HCT116 (cell line): ENCODE data around the gene WASF2. TPM values are rescaled to one million over a fixed set of nuclear protein-coding genes. Genes with fewer than 3 reads are reported as not detected.
A peak's percentile ranks its signal among the peaks of the same experiment; 100 is the strongest.

Experiments used
- ATAC-seq: fragments of 200-7000 bp; cut with Tn5 transposase; 2 replicates; pipeline ENCODE4 v1.9.1; 2020; ENCODE audit warnings: mild to moderate bottlenecking, moderate library complexity
- BruUV-seq: library from RNA; stranded (reverse); fragments of 400-500 nt; replicated peaks from 2 replicates; lab custom pipeline; 2021; lab: Mats Ljungman, UMichigan
- CTCF ChIA-PET: fragments of 300-600 bp; sonication (Branson Sonifier 250); formaldehyde crosslinking; loops from one replicate; lab custom pipeline; 2021; ENCODE audit warnings: antibody characterized with exemption; lab: Charles Lee
- POLR2A ChIA-PET: fragments of 300-600, 350-600 bp; sonication (Branson Sonifier 250); formaldehyde crosslinking; loops from one replicate; lab custom pipeline; 2021; ENCODE audit warnings: antibody characterized with exemption; lab: Charles Lee
- RAD21 ChIA-PET, 2 experiments: fragments of 300-600 bp; sonication (Branson Sonifier 250); formaldehyde crosslinking; loops; one replicate each; lab custom pipeline; 2023; ENCODE audit warnings: low total read pairs in 2 of 2; ENCODE audit not compliant: uncharacterized antibody in 2 of 2, unreplicated experiment in 2 of 2, low non-redundant PET in 1 of 2; lab: Charles Lee
- DNase-seq: peaks from one replicate; pipeline ENCODE4 v3.0.0-alpha.2; 2010; ENCODE audit warnings: low read depth, low spot score
- H2AFZ ChIP-seq: fragments of 200-600 bp; shearing (Covaris generic), sonication (generic); 2 replicates; pipeline ENCODE4 v1.6.1; 2017; ENCODE audit warnings: low read depth, mixed run types, mixed read lengths, antibody characterized with exemption, low read length; ENCODE audit not compliant: poor library complexity, severe bottlenecking
- H3K27ac ChIP-seq: 2 replicates; pipeline ENCODE4 v1.5.1; 2012; ENCODE audit warnings: low read depth, low read length
- H3K27me3 ChIP-seq: fragments of 200-600 bp; sonication (generic); 2 replicates; pipeline ENCODE4 v1.6.1; 2016; ENCODE audit warnings: mixed run types, low read length, mixed read lengths; ENCODE audit not compliant: insufficient read depth
- H3K36me3 ChIP-seq, 2 experiments: fragments of 200-500 bp in 1 of 2; fragments of 200-600 bp in 1 of 2; sonication (Bioruptor generic) in 1 of 2; sonication (generic) in 1 of 2; 2 replicates each; pipeline versions ENCODE4 v1.5.1 to v1.6.1; 2014 to 2016; ENCODE audit warnings: low read length in 2 of 2, inconsistent platforms in 1 of 2, mixed read lengths in 1 of 2, mixed run types in 1 of 2; ENCODE audit not compliant: insufficient read depth in 2 of 2, control insufficient read depth in 1 of 2
- H3K4me1 ChIP-seq, 2 experiments: fragments of 200-600 bp in 1 of 2; sonication (generic) in 1 of 2; 2 replicates each; pipeline versions ENCODE4 v1.5.1 to v1.6.1; 2012 to 2017; ENCODE audit warnings: low read length in 2 of 2, inconsistent platforms in 1 of 2, mild to moderate bottlenecking in 1 of 2, mixed read lengths in 1 of 2, mixed run types in 1 of 2, moderate library complexity in 1 of 2; ENCODE audit not compliant: insufficient read depth in 2 of 2, control insufficient read depth in 1 of 2
- H3K4me2 ChIP-seq: fragments of 200-600 bp; sonication (generic); 2 replicates; pipeline ENCODE4 v1.6.1; 2017; ENCODE audit warnings: mixed run types, low read length, mixed read lengths
- H3K4me3 ChIP-seq, 2 experiments: fragments of 200-600 bp in 1 of 2; sonication (generic) in 1 of 2; replicated peaks in 1 of 2; 2 replicates each; pipeline ENCODE4 v1.5.1; 2011 to 2016; ENCODE audit warnings: low read length in 2 of 2, control low read depth in 1 of 2, low read depth in 1 of 2, mild to moderate bottlenecking in 1 of 2, mixed read lengths in 1 of 2, mixed run types in 1 of 2
- H3K79me2 ChIP-seq: fragments of 200-600 bp; sonication (generic); 2 replicates; pipeline ENCODE4 v1.6.1; 2017; ENCODE audit warnings: mild to moderate bottlenecking, mixed run types, low read length, moderate library complexity, mixed read lengths; ENCODE audit not compliant: insufficient read depth
- H3K9ac ChIP-seq: fragments of 200-600 bp; sonication (generic); 2 replicates; pipeline ENCODE4 v1.6.1; 2016; ENCODE audit warnings: low read length, mixed read lengths
- H3K9me2 ChIP-seq: fragments of 200-600 bp; sonication (generic), shearing (Covaris generic); 2 replicates; pipeline ENCODE4 v1.6.1; 2017; ENCODE audit warnings: mixed run types, mild to moderate bottlenecking, moderate library complexity; ENCODE audit not compliant: insufficient read depth
- H3K9me3 ChIP-seq, 2 experiments: fragments of 200-500 bp in 1 of 2; fragments of 200-600 bp in 1 of 2; sonication (Bioruptor generic) in 1 of 2; sonication (generic) in 1 of 2; 2 replicates each; pipeline ENCODE4 v1.6.1; 2014 to 2017; ENCODE audit warnings: low read length in 2 of 2, mixed read lengths in 2 of 2, inconsistent platforms in 1 of 2, low read depth in 1 of 2, mild to moderate bottlenecking in 1 of 2, mixed run types in 1 of 2, moderate library complexity in 1 of 2; ENCODE audit not compliant: control insufficient read depth in 1 of 2, insufficient read depth in 1 of 2
- H4K20me1 ChIP-seq: fragments of 200-600 bp; sonication (generic), shearing (Covaris generic); 2 replicates; pipeline ENCODE4 v1.6.1; 2017; ENCODE audit warnings: mixed run types, mild to moderate bottlenecking, moderate library complexity; ENCODE audit not compliant: insufficient read depth
- EZH2 ChIP-seq: fragments of 200-600 bp; sonication (generic); IDR thresholded peaks from 2 replicates; pipeline ENCODE4 v1.6.1; 2017; ENCODE audit warnings: antibody characterized with exemption, mixed run types
- MAX ChIP-seq: IDR thresholded peaks from 2 replicates; pipeline ENCODE4 v1.6.1; 2012
- POLR2A ChIP-seq: IDR thresholded peaks from 2 replicates; pipeline ENCODE4 v1.7.0; 2011; ENCODE audit warnings: borderline replicate concordance; ENCODE audit not compliant: insufficient read depth, insufficient read length; ENCODE audit errors: extremely low read depth
- SIN3A ChIP-seq: IDR thresholded peaks from 2 replicates; pipeline ENCODE4 v1.6.1; 2012; ENCODE audit warnings: low read depth
- SP1 ChIP-seq: IDR thresholded peaks from 2 replicates; pipeline ENCODE4 v1.6.1; 2012; ENCODE audit warnings: low read depth
- SRF ChIP-seq: IDR thresholded peaks from 2 replicates; pipeline ENCODE4 v1.6.1; 2012; ENCODE audit warnings: low read depth
- ZNF274 ChIP-seq: fragments of 200-500 bp; sonication (Bioruptor generic); IDR thresholded peaks from 2 replicates; pipeline ENCODE4 v1.6.1; 2014; ENCODE audit warnings: mild to moderate bottlenecking, low read depth, low read length, inconsistent platforms
- intact Hi-C: fragments of 100-400 bp; cut with micrococcal nuclease; formaldehyde crosslinking; loops from 2 replicates; pipeline ENCODE4 v1.10.0; 2022
- total RNA-seq: library from RNA; stranded (reverse); gene quantifications from one replicate; pipeline ENCODE4 v1.2.1, GENCODE V29; 2021; ENCODE audit not compliant: unreplicated experiment

WASF2 gene
- total RNA-seq, 1 experiment from 2014 or later, result 111 TPM

GRCh38 chr1:27394925-27395324 lies 95.0 kb downstream of the WASF2 start:
- peaks cover 0 to 12% of the 10 kb centered on the region in 2 experiments; a peak in 1 of 4 replicates for H3K36me3 ChIP-seq
- CTCF ChIA-PET, result interaction anchor here (0.6 to 4.2 kb wide), 15 partner anchors 12 to 351 kb away, joined by 3 to 65 read pairs (median 6); partner anchors contain the start of genes CD164L2 and WASF2
- BruUV-seq, result no TSS peak
- DNase-seq (no peak), ATAC-seq (no peak)
- H4K20me1 ChIP-seq, result no peaks in the 10 kb centered on the region
- no peak for TF ChIP-seq SP1
- no peak for TF ChIP-seq EZH2
- no peak for TF ChIP-seq POLR2A
- no peak for TF ChIP-seq SRF
- no peak for TF ChIP-seq SIN3A
- no peak for TF ChIP-seq ZNF274
- intact Hi-C loops, result loop anchor here (2.0 to 5.0 kb wide), 2 partner anchors 212 to 267 kb away; no protein-coding TSS in a partner anchor
- H2AFZ ChIP-seq, result no peak overlapping the region
- H3K79me2 ChIP-seq, result peaks cover 25% of the 10 kb centered on the region
- H3K27ac ChIP-seq, result peak overlapping the region; percentile 43
- RAD21 ChIA-PET, result interaction anchor here (0.7 to 1.8 kb wide), 9 partner anchors 21 to 100 kb away, joined by 3 to 6 read pairs (median 3); no protein-coding TSS in a partner anchor
- no peaks in the 10 kb centered on the region for H3K9me2 ChIP-seq
- H3K9me3 ChIP-seq, result no peaks in the 10 kb centered on the region
- H3K4me3 ChIP-seq, result no peak overlapping the region
- peak overlapping the region; percentile 6; the same call in 1 of the 2 replicates for H3K4me2 ChIP-seq
- H3K4me1 ChIP-seq, result peaks cover 17 to 40% of the 10 kb centered on the region in 2 experiments
- peak overlapping the region; percentile 20; the same call in 1 of the 2 replicates for H3K9ac ChIP-seq
- POLR2A ChIA-PET, result no interaction called here
- H3K27me3 ChIP-seq, result no peaks in the 10 kb centered on the region

- no peaks in the 10 kb centered on the region for H3K27me3 ChIP-seq
- peak overlapping the region; percentile 86 for H3K4me2 ChIP-seq
- peaks cover 25% of the 10 kb centered on the region for H3K79me2 ChIP-seq
- H3K36me3 ChIP-seq, result peaks cover 0 to 12% of the 10 kb centered on the region in 2 experiments; a peak in 1 of 4 replicates
- H3K27ac ChIP-seq, result peak overlapping the region; percentile 88
- no TSS peak for BruUV-seq
- no peak overlapping the region for H3K9ac ChIP-seq
- no peak for DNase-seq
- no peak for TF ChIP-seq MAX
- TF ChIP-seq, all 23 proteins: peak for 0
- ATAC-seq, result no peak
- peaks cover 17 to 40% of the 10 kb centered on the region in 2 experiments for H3K4me1 ChIP-seq
- H2AFZ ChIP-seq, result no peak overlapping the region
- H3K4me3 ChIP-seq, result no peak overlapping the region
- H4K20me1 ChIP-seq, result no peaks in the 10 kb centered on the region
- no peaks in the 10 kb centered on the region for H3K9me2 ChIP-seq
- RAD21 ChIA-PET, result interaction anchor here in 1 of 2 experiments (1.7 to 1.8 kb wide), 2 partner anchors 93 to 98 kb away, joined by 5 to 6 read pairs; no protein-coding TSS in a partner anchor
- intact Hi-C loops, result loop anchor here (2.0 kb wide), 1 partner anchor 213 kb away; no protein-coding TSS in a partner anchor
- H3K9me3 ChIP-seq, result no peaks in the 10 kb centered on the region
- CTCF ChIA-PET, result interaction anchor here (0.6 to 4.2 kb wide), 10 partner anchors 11 to 350 kb away, joined by 3 to 65 read pairs (median 9); partner anchors contain the start of gene CD164L2
- POLR2A ChIA-PET, result no interaction called here
These were observed 95.7 kb downstream of the WASF2 start for GRCh38 chr1:27394282-27394658.
